Lower leg skin (tissue), 3 donors: ENCODE results near the gene SUMO2.

Experiments used
- POLR2A ChIP-seq, 2 donors: fragments of 450-650 bp; IDR thresholded peaks; one replicate each; pipeline ENCODE4 v1.6.1; 2016 to 2017; ENCODE audit warnings: antibody characterized with exemption in 2 of 2, mild to moderate bottlenecking in 1 of 2, moderate library complexity in 1 of 2
- TF ChIP-seq, protein P1 (sequence below), 3 donors: fragments of 450-650 bp; IDR thresholded peaks; one replicate each; pipeline ENCODE4 v1.5.1; 2016; ENCODE audit warnings: antibody characterized with exemption in 3 of 3, mild to moderate bottlenecking in 3 of 3, moderate library complexity in 2 of 3

DNA sequence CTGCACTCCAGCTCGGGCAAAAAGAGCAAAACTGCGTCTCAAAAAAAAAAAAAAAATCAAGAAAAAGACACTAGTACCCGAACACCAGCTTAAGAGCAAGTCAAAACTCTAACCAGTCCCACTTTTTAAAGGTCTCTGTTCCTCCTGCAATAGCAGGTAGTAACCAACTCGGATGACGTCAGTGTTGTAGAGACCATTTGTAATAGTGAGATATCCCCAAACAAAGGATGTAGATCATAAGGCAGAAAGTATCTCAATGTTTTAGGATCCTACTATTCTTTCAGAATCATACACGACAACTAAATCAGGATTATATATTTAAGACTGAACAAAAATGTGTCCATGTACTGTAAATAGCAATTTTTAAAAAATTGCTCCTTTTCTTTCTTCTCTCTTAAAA lies 30.8 kb downstream of the SUMO2 start:
- TF ChIP-seq, protein P1, sequence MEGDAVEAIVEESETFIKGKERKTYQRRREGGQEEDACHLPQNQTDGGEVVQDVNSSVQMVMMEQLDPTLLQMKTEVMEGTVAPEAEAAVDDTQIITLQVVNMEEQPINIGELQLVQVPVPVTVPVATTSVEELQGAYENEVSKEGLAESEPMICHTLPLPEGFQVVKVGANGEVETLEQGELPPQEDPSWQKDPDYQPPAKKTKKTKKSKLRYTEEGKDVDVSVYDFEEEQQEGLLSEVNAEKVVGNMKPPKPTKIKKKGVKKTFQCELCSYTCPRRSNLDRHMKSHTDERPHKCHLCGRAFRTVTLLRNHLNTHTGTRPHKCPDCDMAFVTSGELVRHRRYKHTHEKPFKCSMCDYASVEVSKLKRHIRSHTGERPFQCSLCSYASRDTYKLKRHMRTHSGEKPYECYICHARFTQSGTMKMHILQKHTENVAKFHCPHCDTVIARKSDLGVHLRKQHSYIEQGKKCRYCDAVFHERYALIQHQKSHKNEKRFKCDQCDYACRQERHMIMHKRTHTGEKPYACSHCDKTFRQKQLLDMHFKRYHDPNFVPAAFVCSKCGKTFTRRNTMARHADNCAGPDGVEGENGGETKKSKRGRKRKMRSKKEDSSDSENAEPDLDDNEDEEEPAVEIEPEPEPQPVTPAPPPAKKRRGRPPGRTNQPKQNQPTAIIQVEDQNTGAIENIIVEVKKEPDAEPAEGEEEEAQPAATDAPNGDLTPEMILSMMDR (IDR thresholded peaks at IDR 0.05) = no peak
- no peak for TF ChIP-seq POLR2A (IDR thresholded peaks at IDR 0.05)
